GM20000 (cell line): ENCODE data around the gene TMEM214.

Experiments used
- DNase-seq: peaks from one replicate; pipeline ENCODE4 v3.0.0; 2012; ENCODE audit warnings: low spot score
- CTCF ChIP-seq: IDR thresholded peaks from 2 replicates; pipeline ENCODE4 v1.5.1; 2012; ENCODE audit warnings: mild to moderate bottlenecking, control low read depth; ENCODE audit errors: extremely low read depth, missing control alignments

Gene TMEM214

GRCh38 chr2:27080603-27080936, 47.8 kb downstream of the TMEM214 start:
- no peak for TF ChIP-seq CTCF
- DNase-seq: no peak

GRCh38 chr2:27081984-27082772, 49.4 kb downstream of the TMEM214 start:
- DNase-seq: no peak
- TF ChIP-seq CTCF: no peak

- no peak for TF ChIP-seq CTCF
- DNase-seq: no peak
Observed at GRCh38 chr2:27082773-27083409, 50.1 kb downstream of the TMEM214 start.

- DNase-seq: no peak
- TF ChIP-seq CTCF: no peak
Observed at GRCh38 chr2:27083410-27084296, 50.9 kb downstream of the TMEM214 start.

GRCh38 chr2:27084297-27085061, 51.7 kb downstream of the TMEM214 start:
- TF ChIP-seq CTCF: no peak
- no peak for DNase-seq

GRCh38 chr2:27085062-27085672, 52.4 kb downstream of the TMEM214 start:
- TF ChIP-seq CTCF: no peak
- no peak for DNase-seq
